Activated CD8-positive, alpha-beta T cell treated with anti-CD3 and anti-CD28 coated beads for 36 hours (primary cell): Measurements from ENCODE around the gene DLL1. TPM values are rescaled to one million over a fixed set of nuclear protein-coding genes. Genes with fewer than 3 reads are reported as not detected.
"Not testable (repeated sequence)": the region's sequence is repeated elsewhere in the genome, so short reads cannot be mapped to it uniquely, and the experiment has no call there.

ENCODE experiments used
- ATAC-seq: fragments of 200-7000 bp; cut with Tn5 transposase; one replicate; pipeline ENCODE4 v1.10.0; 2021; ENCODE audit warnings: mild to moderate bottlenecking, moderate library complexity
- CTCF ChIA-PET: fragments of 350-600 bp; sonication (Branson Sonifier 250); formaldehyde crosslinking; loops from one replicate; lab custom pipeline; 2021; ENCODE audit warnings: antibody characterized with exemption; lab: Charles Lee
- POLR2A ChIA-PET: fragments of 350-600 bp; sonication (Branson Sonifier 250); formaldehyde crosslinking; loops from one replicate; lab custom pipeline; 2021; ENCODE audit warnings: antibody characterized with exemption; lab: Charles Lee
- DNase-seq: peaks from one replicate; pipeline ENCODE4 v3.0.0-alpha.2; 2020
- H3K27ac Mint-ChIP-seq: one replicate; pipeline ENCODE4 v1.8.0; 2021; ENCODE audit warnings: mild to moderate bottlenecking, mixed read lengths
- H3K27me3 Mint-ChIP-seq: one replicate; pipeline ENCODE4 v1.8.0; 2021; ENCODE audit warnings: mixed read lengths
- H3K36me3 Mint-ChIP-seq: one replicate; pipeline ENCODE4 v1.8.0; 2021; ENCODE audit warnings: low read depth, mixed read lengths
- H3K4me1 Mint-ChIP-seq: one replicate; pipeline ENCODE4 v1.8.0; 2021; ENCODE audit warnings: low read depth, mixed read lengths
- H3K4me3 Mint-ChIP-seq: one replicate; pipeline ENCODE4 v1.8.0; 2021; ENCODE audit warnings: mild to moderate bottlenecking, moderate library complexity, mixed read lengths
- H3K9me3 Mint-ChIP-seq: one replicate; pipeline ENCODE4 v1.8.0; 2021; ENCODE audit warnings: mixed read lengths
- CTCF ChIP-seq: fragments of 200-600 bp; IDR thresholded peaks from one replicate; pipeline ENCODE4 v1.8.0; 2022; ENCODE audit warnings: antibody characterized with exemption, mild to moderate bottlenecking
- intact Hi-C: fragments of 100-400 bp; cut with micrococcal nuclease; formaldehyde crosslinking; loops from one replicate; pipeline ENCODE4 v1.10.0; 2022
- total RNA-seq, 2 experiments: library from RNA; stranded (reverse); gene quantifications; one replicate each; pipeline ENCODE4 v1.2.3, GENCODE V29; 2021

Gene DLL1
- total RNA-seq, 2 experiments from 2014 or later, result 1.9 to 2.4 TPM

GRCh38 chr6:170267688-170268087 is 23.2 kb downstream of the DLL1 start:
- CTCF ChIA-PET, result no interaction called here

GRCh38 chr6:170266061-170266825 is 24.6 kb downstream of the DLL1 start:
- TF ChIP-seq CTCF, result no peak
- Mint-ChIP-seq H3K36me3 (no peaks in the 10 kb centered on the region), H3K27me3 (peaks cover 2% of the 10 kb centered on the region), H3K27ac (no peak overlapping the region), H3K4me3 (no peak overlapping the region), H3K4me1 (peaks cover 4% of the 10 kb centered on the region), H3K9me3 (no peaks in the 10 kb centered on the region)
- DNase-seq, result no peak
- ATAC-seq, result no peak
- POLR2A ChIA-PET, result no interaction called here
- intact Hi-C loops, result no loop called here
- CTCF ChIA-PET, result no interaction called here

More at GRCh38 chr6:170267688-170268087, 23.2 kb downstream of the DLL1 start:
- Mint-ChIP-seq H3K4me1 (peaks cover 19% of the 10 kb centered on the region), H3K27me3 (peaks cover 2% of the 10 kb centered on the region), H3K4me3 (no peak overlapping the region), H3K36me3 (no peaks in the 10 kb centered on the region), H3K9me3 (no peaks in the 10 kb centered on the region), H3K27ac (no peak overlapping the region)
- intact Hi-C loops, result no loop called here
- POLR2A ChIA-PET, result no interaction called here
- no peak for DNase-seq
- no peak for TF ChIP-seq CTCF
- ATAC-seq, result no peak

GRCh38 chr6:170265655-170266054 is 25.2 kb downstream of the DLL1 start:
- ChIA-PET CTCF (no interaction called here), POLR2A (no interaction called here)
- H3K9me3 Mint-ChIP-seq, result no peaks in the 10 kb centered on the region
- ATAC-seq (no peak), DNase-seq (no peak)
- H3K4me1 Mint-ChIP-seq, result no peaks in the 10 kb centered on the region
- no peak for TF ChIP-seq CTCF
- no peak overlapping the region for H3K4me3 Mint-ChIP-seq
- H3K36me3 Mint-ChIP-seq, result no peaks in the 10 kb centered on the region
- no peak overlapping the region for H3K27ac Mint-ChIP-seq
- H3K27me3 Mint-ChIP-seq, result peaks cover 2% of the 10 kb centered on the region
- intact Hi-C loops, result no loop called here

GRCh38 chr6:170264644-170265043 is 26.2 kb downstream of the DLL1 start:
- H3K9me3 Mint-ChIP-seq, intact Hi-C loops, H3K4me1 Mint-ChIP-seq, H3K4me3 Mint-ChIP-seq, H3K27ac Mint-ChIP-seq, H3K36me3 Mint-ChIP-seq, DNase-seq, H3K27me3 Mint-ChIP-seq, CTCF ChIA-PET, ATAC-seq, POLR2A ChIA-PET: not testable (repeated sequence)

- DNase-seq, result no peak
- H3K4me1 Mint-ChIP-seq, result no peaks in the 10 kb centered on the region
- intact Hi-C loops, result no loop called here
- no peak for ATAC-seq
- TF ChIP-seq CTCF, result no peak
- H3K4me3 Mint-ChIP-seq, result no peak overlapping the region
- H3K9me3 Mint-ChIP-seq, result no peaks in the 10 kb centered on the region
- H3K36me3 Mint-ChIP-seq, result no peaks in the 10 kb centered on the region
- no peak overlapping the region for H3K27ac Mint-ChIP-seq
- ChIA-PET CTCF (no interaction called here), POLR2A (no interaction called here)
- peaks cover 2% of the 10 kb centered on the region for H3K27me3 Mint-ChIP-seq
These were observed 26.8 kb downstream of the DLL1 start for GRCh38 chr6:170264086-170264485.
